ENCODE measurements around the gene BRAP.

DNA sequence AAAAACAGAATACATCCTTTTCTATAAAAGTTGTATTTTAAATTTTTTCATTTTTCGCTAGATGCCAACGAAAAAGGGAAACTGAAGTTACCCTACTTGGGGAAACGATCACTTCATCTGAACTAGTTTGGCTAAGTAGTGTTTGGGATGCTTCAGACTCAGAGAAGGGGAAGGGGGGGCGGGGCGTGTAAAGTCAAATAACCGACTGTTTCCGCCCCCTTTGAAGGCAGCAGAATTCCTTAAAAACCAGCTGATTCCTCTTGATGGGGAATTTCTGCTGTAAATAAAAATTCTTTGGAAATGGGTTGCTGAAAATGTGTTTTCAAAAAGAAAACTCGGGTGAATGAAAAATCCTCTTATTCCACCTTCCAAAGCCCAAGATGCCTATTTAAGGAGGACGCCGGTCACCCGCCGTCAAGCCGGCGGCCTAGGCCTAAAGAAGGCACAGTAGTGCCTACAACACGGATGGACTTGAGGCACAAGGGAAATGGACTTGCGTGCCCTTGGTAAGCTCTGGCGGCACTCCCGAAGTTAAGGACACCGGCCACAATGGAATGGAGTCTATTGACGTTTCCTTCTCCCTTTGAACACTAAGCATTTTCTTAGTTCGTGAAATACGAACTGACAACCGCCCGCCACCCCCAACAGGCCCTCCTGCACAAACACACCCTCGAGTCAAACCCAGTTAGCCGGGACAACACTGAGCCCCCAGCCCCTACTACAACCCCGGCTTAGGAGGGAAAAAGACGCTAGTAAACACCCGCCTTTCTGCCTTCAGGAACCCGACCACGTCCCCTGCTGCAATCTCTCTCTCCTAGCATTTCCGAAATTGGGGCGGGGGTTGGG, 88.5 kb downstream of the BRAP start:
- TF ChIP-seq, protein P1, sequence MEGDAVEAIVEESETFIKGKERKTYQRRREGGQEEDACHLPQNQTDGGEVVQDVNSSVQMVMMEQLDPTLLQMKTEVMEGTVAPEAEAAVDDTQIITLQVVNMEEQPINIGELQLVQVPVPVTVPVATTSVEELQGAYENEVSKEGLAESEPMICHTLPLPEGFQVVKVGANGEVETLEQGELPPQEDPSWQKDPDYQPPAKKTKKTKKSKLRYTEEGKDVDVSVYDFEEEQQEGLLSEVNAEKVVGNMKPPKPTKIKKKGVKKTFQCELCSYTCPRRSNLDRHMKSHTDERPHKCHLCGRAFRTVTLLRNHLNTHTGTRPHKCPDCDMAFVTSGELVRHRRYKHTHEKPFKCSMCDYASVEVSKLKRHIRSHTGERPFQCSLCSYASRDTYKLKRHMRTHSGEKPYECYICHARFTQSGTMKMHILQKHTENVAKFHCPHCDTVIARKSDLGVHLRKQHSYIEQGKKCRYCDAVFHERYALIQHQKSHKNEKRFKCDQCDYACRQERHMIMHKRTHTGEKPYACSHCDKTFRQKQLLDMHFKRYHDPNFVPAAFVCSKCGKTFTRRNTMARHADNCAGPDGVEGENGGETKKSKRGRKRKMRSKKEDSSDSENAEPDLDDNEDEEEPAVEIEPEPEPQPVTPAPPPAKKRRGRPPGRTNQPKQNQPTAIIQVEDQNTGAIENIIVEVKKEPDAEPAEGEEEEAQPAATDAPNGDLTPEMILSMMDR (optimal IDR thresholded peaks at IDR 0.05 in 1 of 3, IDR thresholded peaks at IDR 0.05 in 1 of 3, conservative IDR thresholded peaks at IDR 0.05 in 1 of 3; ENCODE audit: extremely low read depth in 1 of 3, insufficient read depth in 2 of 3, low read length in 3 of 3), result no peak
- no peak for TF ChIP-seq EZH2 (IDR thresholded peaks at IDR 0.05; ENCODE audit: low read length)

Measured in keratinocyte (primary cell).